SU-DHL-6 (cell line): ENCODE measurements around the gene S1PR3.

Experiments
- H2AFZ ChIP-seq: fragments of 200-600 bp; sonication (generic); 2 replicates; pipeline ENCODE4 v1.6.1; 2014; ENCODE audit warnings: low read depth, mild to moderate bottlenecking, moderate library complexity, mixed read lengths, antibody characterized with exemption, low read length; ENCODE audit not compliant: severe bottlenecking
- H3F3A ChIP-seq: fragments of 200-600 bp; shearing (Covaris generic); 2 replicates; pipeline ENCODE4 v1.6.0; 2016; ENCODE audit warnings: antibody characterized with exemption, mild to moderate bottlenecking; ENCODE audit not compliant: insufficient read depth
- H3K27ac ChIP-seq: fragments of 200-600 bp; sonication (generic); 2 replicates; pipeline ENCODE4 v1.5.1; 2016; ENCODE audit warnings: low read depth, mild to moderate bottlenecking, low read length, moderate library complexity, mixed read lengths
- H3K27me3 ChIP-seq: fragments of 200-600 bp; sonication (generic), shearing (Covaris generic); 2 replicates; pipeline ENCODE4 v1.6.0; 2014; ENCODE audit warnings: mild to moderate bottlenecking, low read length
- H3K36me3 ChIP-seq: fragments of 200-600 bp; sonication (generic); 2 replicates; pipeline ENCODE4 v1.6.1; 2014; ENCODE audit warnings: mild to moderate bottlenecking, low read length, mixed read lengths
- H3K4me2 ChIP-seq: fragments of 300-600, 200-600 bp; shearing (Covaris generic), sonication (generic); 2 replicates; pipeline ENCODE4 v1.6.0; 2014; ENCODE audit warnings: low read length, low read depth, mild to moderate bottlenecking; ENCODE audit not compliant: poor library complexity, severe bottlenecking
- H3K4me3 ChIP-seq: fragments of 200-600 bp; sonication (generic); 2 replicates; pipeline ENCODE4 v1.5.1; 2014; ENCODE audit warnings: antibody characterized with exemption, low read length, mild to moderate bottlenecking, mixed read lengths; ENCODE audit not compliant: insufficient read depth, poor library complexity, severe bottlenecking
- H3K79me2 ChIP-seq: fragments of 200-600 bp; sonication (generic); 2 replicates; pipeline ENCODE4 v1.6.1; 2014; ENCODE audit warnings: mild to moderate bottlenecking, low read length, moderate library complexity; ENCODE audit not compliant: insufficient read depth
- H3K9ac ChIP-seq: fragments of 200-600 bp; sonication (generic); 2 replicates; pipeline ENCODE4 v1.7.0; 2014; ENCODE audit warnings: mild to moderate bottlenecking, low read length
- H3K9me2 ChIP-seq: fragments of 200-600 bp; sonication (generic); replicated peaks from 2 replicates; pipeline ENCODE4 v1.6.1; 2014; ENCODE audit warnings: low read length; ENCODE audit not compliant: insufficient read depth
- H3K9me3 ChIP-seq: fragments of 200-600 bp; sonication (generic); 2 replicates; pipeline ENCODE4 v1.6.1; 2014; ENCODE audit warnings: low read length, mixed read lengths; ENCODE audit not compliant: insufficient read depth
- H4K20me1 ChIP-seq: fragments of 200-600 bp; sonication (generic); 2 replicates; pipeline ENCODE4 v1.6.1; 2014; ENCODE audit warnings: low read depth, mild to moderate bottlenecking, antibody characterized with exemption, low read length, moderate library complexity, mixed read lengths
- CTCF ChIP-seq: fragments of 200-600 bp; sonication (generic); IDR thresholded peaks from one replicate; pipeline ENCODE4 v1.5.1; 2017; ENCODE audit warnings: antibody characterized with exemption, mild to moderate bottlenecking, low read length, moderate library complexity; ENCODE audit not compliant: insufficient read depth, poor library complexity, severe bottlenecking
- EZH2phosphoT487 ChIP-seq: fragments of 200-600 bp; sonication (generic), shearing (Covaris generic); conservative IDR thresholded peaks from 2 replicates; pipeline ENCODE4 v1.6.1; 2018; ENCODE audit warnings: mild to moderate bottlenecking, antibody characterized with exemption, low read length, moderate library complexity, mixed read lengths

Gene S1PR3

GRCh38 chr9:89008055-89008743 lies 16.9 kb downstream of the S1PR3 start:
- H3K4me3 ChIP-seq, result no peak overlapping the region
- H3F3A ChIP-seq, result no peaks in the 10 kb centered on the region
- H3K27ac ChIP-seq, result no peak overlapping the region
- no peak for TF ChIP-seq EZH2phosphoT487
- no peak for TF ChIP-seq CTCF
- H3K36me3 ChIP-seq, result no peaks in the 10 kb centered on the region
- H3K27me3 ChIP-seq, result no peaks in the 10 kb centered on the region
- no peaks in the 10 kb centered on the region for H3K9me2 ChIP-seq
- H2AFZ ChIP-seq, result no peak overlapping the region
- H4K20me1 ChIP-seq, result no peaks in the 10 kb centered on the region
- no peak overlapping the region for H3K9ac ChIP-seq
- H3K4me2 ChIP-seq, result no peak overlapping the region
- no peaks in the 10 kb centered on the region for H3K9me3 ChIP-seq
- H3K79me2 ChIP-seq, result no peaks in the 10 kb centered on the region

GRCh38 chr9:89008744-89009545 lies 17.7 kb downstream of the S1PR3 start:
- Histone ChIP-seq H3K4me3 (no peak overlapping the region), H3K9me3 (no peaks in the 10 kb centered on the region), H3K79me2 (no peaks in the 10 kb centered on the region), H4K20me1 (no peaks in the 10 kb centered on the region), H3F3A (no peaks in the 10 kb centered on the region), H3K9ac (no peak overlapping the region), H3K27me3 (no peaks in the 10 kb centered on the region), H2AFZ (no peak overlapping the region), H3K4me2 (no peak overlapping the region), H3K27ac (no peak overlapping the region), H3K36me3 (no peaks in the 10 kb centered on the region), H3K9me2 (no peaks in the 10 kb centered on the region)
- TF ChIP-seq EZH2phosphoT487 (no peak), CTCF (no peak)

- Histone ChIP-seq H3K79me2 (no peaks in the 10 kb centered on the region), H3K27me3 (no peaks in the 10 kb centered on the region), H4K20me1 (no peaks in the 10 kb centered on the region), H3K9ac (no peak overlapping the region), H3K36me3 (no peaks in the 10 kb centered on the region), H3K4me2 (no peak overlapping the region), H3K9me3 (no peaks in the 10 kb centered on the region), H3K27ac (no peak overlapping the region), H3F3A (no peaks in the 10 kb centered on the region), H3K4me3 (no peak overlapping the region), H3K9me2 (no peaks in the 10 kb centered on the region), H2AFZ (no peak overlapping the region)
- TF ChIP-seq EZH2phosphoT487 (no peak), CTCF (no peak)
Measured at GRCh38 chr9:89009546-89009840, 18.2 kb downstream of the S1PR3 start.
